Common myeloid progenitor, CD34-positive (primary cell): ENCODE results near the gene SCGB3A1.

Source experiments
- CTCF ChIA-PET: fragments of 350-600 bp; sonication (Branson Sonifier 250); formaldehyde crosslinking; loops from one replicate; lab custom pipeline; 2021; ENCODE audit warnings: antibody characterized with exemption; lab: Charles Lee
- POLR2A ChIA-PET: fragments of 350-600 bp; sonication (Branson Sonifier 250); formaldehyde crosslinking; loops from one replicate; lab custom pipeline; 2021; ENCODE audit warnings: antibody characterized with exemption; lab: Charles Lee
- DNase-seq, 3 donors: peaks; one replicate each; pipeline versions ENCODE4 v3.0.0 to v3.0.0-alpha.2; 2013
- H3K27ac ChIP-seq, 2 experiments: 1 replicate in 1 of 2; 2 replicates in 1 of 2; pipeline ENCODE4 v1.7.0; 2013; ENCODE audit warnings: inconsistent platforms in 2 of 2, low read length in 2 of 2, mild to moderate bottlenecking in 2 of 2, low read depth in 1 of 2, moderate library complexity in 1 of 2; ENCODE audit not compliant: severe bottlenecking in 2 of 2, insufficient read depth in 1 of 2, poor library complexity in 1 of 2
- H3K27me3 ChIP-seq, 5 experiments: replicated peaks in 2 of 5; 1 replicate in 3 of 5; 2 replicates in 2 of 5; pipeline versions ENCODE4 v1.6.1 to v1.7.0; 2013; ENCODE audit warnings: low read length in 4 of 5, mild to moderate bottlenecking in 2 of 5, moderate library complexity in 2 of 5, inconsistent platforms in 1 of 5; ENCODE audit not compliant: insufficient read depth in 5 of 5, control insufficient read depth in 4 of 5
- H3K36me3 ChIP-seq, 4 experiments: 1 replicate in 2 of 4; 2 replicates in 2 of 4; pipeline versions ENCODE4 v1.6.1 to v1.7.0; 2013; ENCODE audit warnings: low read length in 3 of 4, control low read depth in 1 of 4, mild to moderate bottlenecking in 1 of 4; ENCODE audit not compliant: control insufficient read depth in 4 of 4, insufficient read depth in 4 of 4
- H3K4me1 ChIP-seq, 4 experiments: 1 replicate in 3 of 4; 2 replicates in 1 of 4; pipeline versions ENCODE4 v1.6.1 to v1.7.1; 2013; ENCODE audit warnings: low read length in 3 of 4, mild to moderate bottlenecking in 3 of 4, control low read depth in 1 of 4, inconsistent platforms in 1 of 4, moderate library complexity in 1 of 4; ENCODE audit not compliant: control insufficient read depth in 4 of 4, insufficient read depth in 4 of 4; ENCODE audit errors: control extremely low read depth in 1 of 4
- H3K4me3 ChIP-seq, 7 experiments: 1 replicate in 4 of 7; 2 replicates in 3 of 7; pipeline versions ENCODE4 v1.5.1 to v1.7.0; 2013; ENCODE audit warnings: mild to moderate bottlenecking in 7 of 7, low read length in 6 of 7, moderate library complexity in 6 of 7, inconsistent platforms in 2 of 7, low read depth in 2 of 7, control low read depth in 1 of 7; ENCODE audit not compliant: insufficient read depth in 4 of 7, control insufficient read depth in 1 of 7; ENCODE audit errors: extremely low read depth in 1 of 7
- H3K9me3 ChIP-seq, 5 experiments: 1 replicate in 4 of 5; 2 replicates in 1 of 5; pipeline versions ENCODE4 v1.6.1 to v1.7.1; 2013; ENCODE audit warnings: low read length in 4 of 5, mild to moderate bottlenecking in 2 of 5, inconsistent platforms in 1 of 5, low read depth in 1 of 5, moderate library complexity in 1 of 5; ENCODE audit not compliant: control insufficient read depth in 4 of 5, insufficient read depth in 2 of 5; ENCODE audit errors: control extremely low read depth in 1 of 5
- WGBS: methylation state at CpG from one replicate; pipeline ENCODE4 v1.1.5; 2013; ENCODE audit not compliant: insufficient coverage; 5-methylcytosine and 5-hydroxymethylcytosine counted together

SCGB3A1 gene

DNA sequence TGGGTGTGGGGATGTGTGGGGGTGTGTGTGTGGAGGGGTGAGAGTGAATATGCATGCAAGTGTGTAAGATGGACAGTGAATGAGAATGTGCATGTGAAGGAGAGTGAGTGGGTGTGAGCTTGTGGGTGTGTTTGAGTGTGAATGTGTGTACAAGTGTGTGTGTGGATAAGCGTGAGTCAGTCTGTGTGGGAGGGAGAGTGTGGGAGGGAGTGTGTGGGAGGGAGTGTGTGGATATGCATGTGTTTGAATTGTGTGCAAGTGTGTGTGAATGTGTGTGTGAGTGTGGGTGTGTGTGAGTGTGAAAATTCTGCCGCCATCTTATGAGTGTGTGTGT is 3.7 kb upstream of the SCGB3A1 start:
- H3K4me3 ChIP-seq: no peak overlapping the region
- H3K36me3 ChIP-seq: no peaks in the 10 kb centered on the region
- WGBS: 100% methylated on average over 1 of the region's 2 CpGs
- POLR2A ChIA-PET: interaction anchor here (0.9 kb wide), 1 partner anchor 45 kb away, joined by 3 read pairs; no protein-coding TSS in a partner anchor
- peaks cover 0 to 23% (median 5%) of the 10 kb centered on the region in 5 experiments for H3K27me3 ChIP-seq
- CTCF ChIA-PET: no interaction called here
- H3K4me1 ChIP-seq: peaks cover 0 to 18% (median 18%) of the 10 kb centered on the region in 4 experiments
- H3K9me3 ChIP-seq: no peaks in the 10 kb centered on the region
- no peak overlapping the region for H3K27ac ChIP-seq
- DNase-seq: no peak

GRCh38 chr5:180594311-180595045 is 3.2 kb upstream of the SCGB3A1 start:
- CTCF ChIA-PET: no interaction called here
- Histone ChIP-seq H3K4me3 (no peak overlapping the region), H3K36me3 (no peaks in the 10 kb centered on the region), H3K4me1 (peaks cover 0 to 23% (median 21%) of the 10 kb centered on the region in 4 experiments), H3K27ac (no peak overlapping the region), H3K9me3 (no peaks in the 10 kb centered on the region), H3K27me3 (peaks cover 0 to 29% (median 6%) of the 10 kb centered on the region in 5 experiments)
- DNase-seq: no peak
- POLR2A ChIA-PET: interaction anchor here (0.9 kb wide), 1 partner anchor 46 kb away, joined by 3 read pairs; no protein-coding TSS in a partner anchor
- 92% methylated on average over 4 of the region's 17 CpGs for WGBS

DNA sequence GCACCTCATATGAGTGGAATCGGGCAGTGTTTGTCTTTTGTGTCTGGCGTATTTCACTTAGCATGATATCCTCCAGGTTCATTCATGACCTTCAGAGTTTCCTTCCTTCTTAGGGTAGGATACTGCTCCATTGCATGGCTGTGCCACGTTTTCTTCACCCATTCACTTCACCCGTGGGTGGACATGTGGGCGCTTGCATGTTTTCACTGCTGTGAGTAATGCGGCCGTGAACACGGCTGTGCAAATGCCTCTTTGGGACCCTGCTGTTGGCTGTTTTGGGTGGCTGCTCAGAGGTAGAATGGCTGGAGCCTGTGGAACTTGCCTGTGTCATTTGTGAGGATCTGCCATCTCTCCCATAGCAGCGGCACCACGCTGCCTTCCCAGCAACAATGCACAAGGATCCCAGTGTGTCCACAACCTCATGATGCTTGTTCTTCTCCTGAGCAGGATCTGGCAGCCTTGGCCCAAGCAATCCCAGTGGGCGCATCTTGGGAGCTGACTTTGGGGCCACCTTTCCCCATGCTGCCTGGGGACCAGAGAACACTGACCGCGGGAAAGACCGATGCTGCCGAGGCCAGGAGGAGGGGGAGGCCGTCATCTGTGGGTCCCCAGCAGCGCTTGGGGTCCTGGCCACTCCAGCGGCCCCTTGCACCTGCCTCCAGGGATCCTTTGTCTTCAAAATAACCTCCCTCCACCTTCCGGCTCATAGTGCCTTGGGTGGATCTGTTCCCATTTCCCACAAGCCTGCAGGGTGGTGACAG is 2.3 kb upstream of the SCGB3A1 start:
- Histone ChIP-seq H3K4me3 (no peak overlapping the region), H3K27ac (no peak overlapping the region), H3K27me3 (peaks cover 0 to 37% (median 10%) of the 10 kb centered on the region in 5 experiments), H3K9me3 (no peaks in the 10 kb centered on the region), H3K4me1 (peaks cover 0 to 23% (median 21%) of the 10 kb centered on the region in 4 experiments), H3K36me3 (no peaks in the 10 kb centered on the region)
- DNase-seq: no peak
- ChIA-PET POLR2A (no interaction called here), CTCF (no interaction called here)
- WGBS: 94% methylated on average over 17 of the region's 19 CpGs

- DNase-seq: no peak
- 87% methylated on average over 2 of the region's 10 CpGs for WGBS
- Histone ChIP-seq H3K4me3 (no peak overlapping the region), H3K36me3 (no peaks in the 10 kb centered on the region), H3K9me3 (no peaks in the 10 kb centered on the region), H3K27me3 (peaks cover 0 to 47% (median 13%) of the 10 kb centered on the region in 5 experiments), H3K4me1 (peaks cover 0 to 23% (median 21%) of the 10 kb centered on the region in 4 experiments), H3K27ac (no peak overlapping the region)
- POLR2A ChIA-PET: no interaction called here
- CTCF ChIA-PET: interaction anchor here (1.0 kb wide), 1 partner anchor 14 kb away, joined by 3 read pairs; no protein-coding TSS in a partner anchor
Observed at GRCh38 chr5:180592176-180592575, 877 bp upstream of the SCGB3A1 start.

GRCh38 chr5:180590543-180591310 is 572 bp downstream of the SCGB3A1 start:
- H3K4me1 ChIP-seq: peaks cover 0 to 23% (median 21%) of the 10 kb centered on the region in 4 experiments
- H3K36me3 ChIP-seq: no peaks in the 10 kb centered on the region
- no peaks in the 10 kb centered on the region for H3K9me3 ChIP-seq
- ChIA-PET POLR2A (no interaction called here), CTCF (interaction anchor here (0.6 kb wide), 1 partner anchor 28 kb away, joined by 3 read pairs; no protein-coding TSS in a partner anchor)
- peak in 2 of 3 donors; percentile 7 to 24 for DNase-seq
- 2% methylated on average over 51 of the region's 63 CpGs for WGBS
- H3K27me3 ChIP-seq: peaks cover 0 to 51% (median 18%) of the 10 kb centered on the region in 5 experiments
- H3K27ac ChIP-seq: no peak overlapping the region
- H3K4me3 ChIP-seq: peak overlapping the region; percentile 26 to 71 (median 43)

- Histone ChIP-seq H3K4me1 (peaks cover 0 to 23% (median 21%) of the 10 kb centered on the region in 4 experiments), H3K9me3 (peaks cover 0 to 3% (median 0%) of the 10 kb centered on the region in 5 experiments), H3K27me3 (peaks cover 1 to 56% (median 18%) of the 10 kb centered on the region in 5 experiments), H3K27ac (no peak overlapping the region), H3K36me3 (no peaks in the 10 kb centered on the region), H3K4me3 (peak overlapping the region; percentile 10 to 71 (median 43))
- POLR2A ChIA-PET: no interaction called here
- peak in 2 of 3 donors; percentile 18 for DNase-seq
- WGBS: under 1% methylated on average over 39 of the region's 44 CpGs
- CTCF ChIA-PET: no interaction called here
Observed at GRCh38 chr5:180589771-180590542, 1.3 kb downstream of the SCGB3A1 start.
